HepG2 (cell line): ENCODE measurements around the gene CIROP. TPM values are rescaled to one million over a fixed set of nuclear protein-coding genes. Genes with fewer than 3 reads are reported as not detected.

Experiments used
- FLYWCH1 ChIP-seq: sonication (generic); formaldehyde crosslinking; IDR thresholded peaks from 2 replicates; pipeline ENCODE4 v1.8.1; 2023; ENCODE audit warnings: mild to moderate bottlenecking, missing genetic modification reagents
- GTF2F1 ChIP-seq: fragments of 150-350 bp; IDR thresholded peaks from 2 replicates; pipeline ENCODE4 v1.6.1; 2014; ENCODE audit warnings: low read length
- HOXA9 ChIP-seq: sonication (generic); formaldehyde crosslinking; IDR thresholded peaks from 2 replicates; pipeline ENCODE4 v1.8.1; 2022; ENCODE audit warnings: missing genetic modification reagents, mild to moderate bottlenecking, moderate library complexity, borderline replicate concordance
- TP53 ChIP-seq: sonication (generic); formaldehyde crosslinking; conservative IDR thresholded peaks from 2 replicates; pipeline ENCODE4 v1.4.0; 2020; ENCODE audit warnings: missing genetic modification reagents
- ZBTB38 ChIP-seq: sonication (generic); formaldehyde crosslinking; IDR thresholded peaks from 2 replicates; pipeline ENCODE4 v1.5.1; 2020; ENCODE audit warnings: mild to moderate bottlenecking, missing genetic modification reagents
- ZNF484 ChIP-seq: sonication (generic); formaldehyde crosslinking; IDR thresholded peaks from 2 replicates; pipeline ENCODE4 v1.5.1; 2020; ENCODE audit warnings: mild to moderate bottlenecking, low read depth, missing genetic modification reagents, borderline replicate concordance
- ZNF644 ChIP-seq: IDR thresholded peaks from 2 replicates; pipeline ENCODE4 v1.6.1; 2016; ENCODE audit warnings: low read depth
- ZNF839 ChIP-seq: sonication (generic); formaldehyde crosslinking; IDR thresholded peaks from 2 replicates; pipeline ENCODE4 v1.4.0; 2020; ENCODE audit warnings: missing genetic modification reagents, mild to moderate bottlenecking, borderline replicate concordance
- polyA plus RNA-seq, 8 experiments: library from polyadenylated mRNA; depleted of rRNA in 3 of 8; stranded (reverse) in 7 of 8; unstranded in 1 of 8; fragments of >200 nt; fragmentation: Illumina TruSeq in 4 of 8; extraction: Trizol in 4 of 8; gene quantifications; 2 replicates each; pipeline versions ENCODE4 v1.2.1 to v1.2.3, GENCODE V29; 2011 to 2016; ENCODE audit warnings: low read depth in 4 of 8, missing spikeins in 1 of 8, mixed read lengths in 1 of 8; ENCODE audit not compliant: insufficient read depth in 1 of 8
- total RNA-seq, 5 experiments: library from RNA; depleted of rRNA; stranded (reverse); fragments of >200 nt; fragmentation: Illumina TruSeq; extraction: Trizol; gene quantifications; 2 replicates each; pipeline ENCODE4 v1.2.3, GENCODE V29; 2016; ENCODE audit warnings: low read depth in 1 of 5
- TF ChIP-seq, protein P1 (sequence below): sonication (generic); formaldehyde crosslinking; IDR thresholded peaks from 2 replicates; pipeline ENCODE4 v1.5.1; 2020; ENCODE audit warnings: mild to moderate bottlenecking, missing genetic modification reagents
- TF ChIP-seq, protein P2 (sequence below): sonication (generic); formaldehyde crosslinking; IDR thresholded peaks from 2 replicates; pipeline ENCODE4 v1.4.0; 2020; ENCODE audit warnings: mild to moderate bottlenecking, missing genetic modification reagents, borderline replicate concordance
- TF ChIP-seq, protein P3 (sequence below): sonication (generic); formaldehyde crosslinking; conservative IDR thresholded peaks from 2 replicates; pipeline ENCODE4 v1.4.0; 2020; ENCODE audit warnings: mild to moderate bottlenecking, missing genetic modification reagents, moderate library complexity
- TF ChIP-seq, protein P4 (sequence below): IDR thresholded peaks from 2 replicates; pipeline ENCODE4 v1.6.1; 2016; ENCODE audit warnings: low read depth
- TF ChIP-seq, protein P5 (sequence below): IDR thresholded peaks from 2 replicates; pipeline ENCODE4 v1.6.1; 2012; ENCODE audit warnings: inconsistent platforms

The CIROP gene
- total and polyA plus RNA-seq, 2 of the 13 experiments (the other 11 are each of a cell fraction or from before 2014, with no cell fraction given): 0.07 TPM; not detected in 1

DNA sequence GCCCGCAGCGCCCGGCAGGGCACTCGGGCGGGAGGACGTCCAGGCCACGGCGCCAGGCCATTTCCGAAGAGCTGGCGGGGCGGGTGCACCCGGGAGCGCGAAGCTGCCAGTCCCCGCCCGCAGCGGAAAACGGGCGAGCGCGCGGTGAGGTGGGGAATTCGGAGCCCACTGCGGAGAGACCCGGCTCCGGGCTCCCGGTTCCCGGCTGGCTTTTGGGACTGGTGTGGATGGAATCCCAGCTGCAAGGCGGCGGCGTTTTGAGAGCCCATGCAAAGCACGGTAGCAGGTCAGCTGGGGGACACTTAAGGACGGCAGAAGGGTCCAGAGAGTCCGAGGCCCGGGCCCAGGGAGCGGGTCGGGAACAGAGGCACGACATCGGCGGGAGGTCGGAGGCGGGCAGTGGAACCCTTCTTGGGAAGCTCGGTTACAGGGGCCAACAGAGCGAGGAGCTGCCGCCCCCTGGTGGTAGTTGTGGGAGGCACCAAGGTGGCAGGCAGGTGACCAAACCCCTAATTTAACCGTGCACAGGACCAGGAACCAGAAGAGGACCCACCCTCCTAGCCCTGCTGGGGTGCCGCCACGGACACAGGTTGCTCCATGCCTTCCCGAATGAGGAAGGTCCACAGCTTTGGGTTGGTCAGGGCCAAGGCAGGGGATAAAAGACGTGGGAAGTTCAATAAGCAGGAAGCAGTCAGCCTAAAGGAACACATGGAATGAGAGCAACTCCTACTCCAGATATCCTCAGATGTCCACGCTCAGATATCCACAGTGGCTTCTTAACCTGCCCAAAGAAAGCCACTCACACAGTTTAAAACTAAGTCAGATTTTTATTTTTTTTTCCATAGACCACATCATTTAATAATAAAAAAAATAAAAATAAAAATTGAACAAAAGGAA lies 46.8 kb downstream of the CIROP start (continued):
- TF ChIP-seq ZNF484 (CRISPR knock-in tag) (no peak), ZNF839 (CRISPR knock-in tag) (peak; percentile 99; the same call in 1 of the 2 replicates), GTF2F1 (no peak), ZBTB38 (CRISPR knock-in tag) (peak; percentile 88), HOXA9 (peak; percentile 86), ZNF644 (CRISPR knock-in tag) (0 out of 2 replicates have a peak, but pooled peaks have one; percentile 9), TP53 (CRISPR knock-in tag) (no peak), FLYWCH1 (CRISPR knock-in tag) (no peak)
- TF ChIP-seq, protein P1, sequence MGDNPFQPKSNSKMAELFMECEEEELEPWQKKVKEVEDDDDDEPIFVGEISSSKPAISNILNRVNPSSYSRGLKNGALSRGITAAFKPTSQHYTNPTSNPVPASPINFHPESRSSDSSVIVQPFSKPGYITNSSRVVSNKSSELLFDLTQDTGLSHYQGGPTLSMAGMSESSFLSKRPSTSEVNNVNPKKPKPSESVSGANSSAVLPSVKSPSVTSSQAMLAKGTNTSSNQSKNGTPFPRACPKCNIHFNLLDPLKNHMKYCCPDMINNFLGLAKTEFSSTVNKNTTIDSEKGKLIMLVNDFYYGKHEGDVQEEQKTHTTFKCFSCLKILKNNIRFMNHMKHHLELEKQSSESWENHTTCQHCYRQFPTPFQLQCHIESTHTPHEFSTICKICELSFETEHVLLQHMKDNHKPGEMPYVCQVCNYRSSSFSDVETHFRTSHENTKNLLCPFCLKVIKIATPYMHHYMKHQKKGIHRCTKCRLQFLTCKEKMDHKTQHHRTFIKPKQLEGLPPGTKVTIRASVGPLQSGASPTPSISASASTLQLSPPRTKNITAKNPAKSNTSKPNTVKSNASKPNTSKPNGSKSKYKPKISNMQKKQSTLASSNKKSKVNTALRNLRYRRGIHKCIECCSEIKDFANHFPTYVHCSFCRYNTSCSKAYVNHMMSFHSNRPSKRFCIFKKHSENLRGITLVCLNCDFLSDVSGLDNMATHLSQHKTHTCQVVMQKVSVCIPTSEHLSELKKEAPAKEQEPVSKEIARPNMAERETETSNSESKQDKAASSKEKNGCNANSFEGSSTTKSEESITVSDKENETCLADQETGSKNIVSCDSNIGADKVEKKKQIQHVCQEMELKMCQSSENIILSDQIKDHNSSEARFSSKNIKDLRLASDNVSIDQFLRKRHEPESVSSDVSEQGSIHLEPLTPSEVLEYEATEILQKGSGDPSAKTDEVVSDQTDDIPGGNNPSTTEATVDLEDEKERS (CRISPR knock-in tag): peak; percentile 66
- TF ChIP-seq, protein P2, sequence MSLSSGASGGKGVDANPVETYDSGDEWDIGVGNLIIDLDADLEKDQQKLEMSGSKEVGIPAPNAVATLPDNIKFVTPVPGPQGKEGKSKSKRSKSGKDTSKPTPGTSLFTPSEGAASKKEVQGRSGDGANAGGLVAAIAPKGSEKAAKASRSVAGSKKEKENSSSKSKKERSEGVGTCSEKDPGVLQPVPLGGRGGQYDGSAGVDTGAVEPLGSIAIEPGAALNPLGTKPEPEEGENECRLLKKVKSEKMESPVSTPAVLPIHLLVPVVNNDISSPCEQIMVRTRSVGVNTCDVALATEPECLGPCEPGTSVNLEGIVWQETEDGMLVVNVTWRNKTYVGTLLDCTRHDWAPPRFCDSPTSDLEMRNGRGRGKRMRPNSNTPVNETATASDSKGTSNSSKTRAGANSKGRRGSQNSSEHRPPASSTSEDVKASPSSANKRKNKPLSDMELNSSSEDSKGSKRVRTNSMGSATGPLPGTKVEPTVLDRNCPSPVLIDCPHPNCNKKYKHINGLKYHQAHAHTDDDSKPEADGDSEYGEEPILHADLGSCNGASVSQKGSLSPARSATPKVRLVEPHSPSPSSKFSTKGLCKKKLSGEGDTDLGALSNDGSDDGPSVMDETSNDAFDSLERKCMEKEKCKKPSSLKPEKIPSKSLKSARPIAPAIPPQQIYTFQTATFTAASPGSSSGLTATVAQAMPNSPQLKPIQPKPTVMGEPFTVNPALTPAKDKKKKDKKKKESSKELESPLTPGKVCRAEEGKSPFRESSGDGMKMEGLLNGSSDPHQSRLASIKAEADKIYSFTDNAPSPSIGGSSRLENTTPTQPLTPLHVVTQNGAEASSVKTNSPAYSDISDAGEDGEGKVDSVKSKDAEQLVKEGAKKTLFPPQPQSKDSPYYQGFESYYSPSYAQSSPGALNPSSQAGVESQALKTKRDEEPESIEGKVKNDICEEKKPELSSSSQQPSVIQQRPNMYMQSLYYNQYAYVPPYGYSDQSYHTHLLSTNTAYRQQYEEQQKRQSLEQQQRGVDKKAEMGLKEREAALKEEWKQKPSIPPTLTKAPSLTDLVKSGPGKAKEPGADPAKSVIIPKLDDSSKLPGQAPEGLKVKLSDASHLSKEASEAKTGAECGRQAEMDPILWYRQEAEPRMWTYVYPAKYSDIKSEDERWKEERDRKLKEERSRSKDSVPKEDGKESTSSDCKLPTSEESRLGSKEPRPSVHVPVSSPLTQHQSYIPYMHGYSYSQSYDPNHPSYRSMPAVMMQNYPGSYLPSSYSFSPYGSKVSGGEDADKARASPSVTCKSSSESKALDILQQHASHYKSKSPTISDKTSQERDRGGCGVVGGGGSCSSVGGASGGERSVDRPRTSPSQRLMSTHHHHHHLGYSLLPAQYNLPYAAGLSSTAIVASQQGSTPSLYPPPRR (CRISPR knock-in tag): peak; percentile 65; the same call in 1 of the 2 replicates
- TF ChIP-seq, protein P3, sequence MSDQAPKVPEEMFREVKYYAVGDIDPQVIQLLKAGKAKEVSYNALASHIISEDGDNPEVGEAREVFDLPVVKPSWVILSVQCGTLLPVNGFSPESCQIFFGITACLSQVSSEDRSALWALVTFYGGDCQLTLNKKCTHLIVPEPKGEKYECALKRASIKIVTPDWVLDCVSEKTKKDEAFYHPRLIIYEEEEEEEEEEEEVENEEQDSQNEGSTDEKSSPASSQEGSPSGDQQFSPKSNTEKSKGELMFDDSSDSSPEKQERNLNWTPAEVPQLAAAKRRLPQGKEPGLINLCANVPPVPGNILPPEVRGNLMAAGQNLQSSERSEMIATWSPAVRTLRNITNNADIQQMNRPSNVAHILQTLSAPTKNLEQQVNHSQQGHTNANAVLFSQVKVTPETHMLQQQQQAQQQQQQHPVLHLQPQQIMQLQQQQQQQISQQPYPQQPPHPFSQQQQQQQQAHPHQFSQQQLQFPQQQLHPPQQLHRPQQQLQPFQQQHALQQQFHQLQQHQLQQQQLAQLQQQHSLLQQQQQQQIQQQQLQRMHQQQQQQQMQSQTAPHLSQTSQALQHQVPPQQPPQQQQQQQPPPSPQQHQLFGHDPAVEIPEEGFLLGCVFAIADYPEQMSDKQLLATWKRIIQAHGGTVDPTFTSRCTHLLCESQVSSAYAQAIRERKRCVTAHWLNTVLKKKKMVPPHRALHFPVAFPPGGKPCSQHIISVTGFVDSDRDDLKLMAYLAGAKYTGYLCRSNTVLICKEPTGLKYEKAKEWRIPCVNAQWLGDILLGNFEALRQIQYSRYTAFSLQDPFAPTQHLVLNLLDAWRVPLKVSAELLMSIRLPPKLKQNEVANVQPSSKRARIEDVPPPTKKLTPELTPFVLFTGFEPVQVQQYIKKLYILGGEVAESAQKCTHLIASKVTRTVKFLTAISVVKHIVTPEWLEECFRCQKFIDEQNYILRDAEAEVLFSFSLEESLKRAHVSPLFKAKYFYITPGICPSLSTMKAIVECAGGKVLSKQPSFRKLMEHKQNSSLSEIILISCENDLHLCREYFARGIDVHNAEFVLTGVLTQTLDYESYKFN: peak; percentile 48
- TF ChIP-seq, protein P4, sequence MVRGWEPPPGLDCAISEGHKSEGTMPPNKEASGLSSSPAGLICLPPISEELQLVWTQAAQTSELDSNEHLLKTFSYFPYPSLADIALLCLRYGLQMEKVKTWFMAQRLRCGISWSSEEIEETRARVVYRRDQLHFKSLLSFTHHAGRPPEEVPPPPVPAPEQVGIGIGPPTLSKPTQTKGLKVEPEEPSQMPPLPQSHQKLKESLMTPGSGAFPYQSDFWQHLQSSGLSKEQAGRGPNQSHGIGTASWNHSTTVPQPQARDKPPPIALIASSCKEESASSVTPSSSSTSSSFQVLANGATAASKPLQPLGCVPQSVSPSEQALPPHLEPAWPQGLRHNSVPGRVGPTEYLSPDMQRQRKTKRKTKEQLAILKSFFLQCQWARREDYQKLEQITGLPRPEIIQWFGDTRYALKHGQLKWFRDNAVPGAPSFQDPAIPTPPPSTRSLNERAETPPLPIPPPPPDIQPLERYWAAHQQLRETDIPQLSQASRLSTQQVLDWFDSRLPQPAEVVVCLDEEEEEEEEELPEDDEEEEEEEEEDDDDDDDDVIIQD (CRISPR knock-in tag): peak; percentile 75; the same call in 1 of the 2 replicates
- TF ChIP-seq, protein P5, sequence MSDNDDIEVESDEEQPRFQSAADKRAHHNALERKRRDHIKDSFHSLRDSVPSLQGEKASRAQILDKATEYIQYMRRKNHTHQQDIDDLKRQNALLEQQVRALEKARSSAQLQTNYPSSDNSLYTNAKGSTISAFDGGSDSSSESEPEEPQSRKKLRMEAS: no peak
